Transverse colon (tissue), 4 donors: ENCODE results near the gene GPR107. TPM values are rescaled to one million over a fixed set of nuclear protein-coding genes. Genes with fewer than 3 reads are reported as not detected.

ENCODE experiments used
- DNase-seq: peaks from one replicate; pipeline ENCODE4 v3.0.0-alpha.2; 2019
- H3K27ac ChIP-seq, 4 donors: fragments of 200-600 bp; sonication (generic); 2 replicates each; pipeline ENCODE4 v1.5.1; 2016 to 2018; ENCODE audit warnings: inconsistent platforms in 4 of 4
- H3K27me3 ChIP-seq: fragments of 200-600 bp; sonication (generic); 2 replicates; pipeline ENCODE4 v1.5.1; 2017; ENCODE audit warnings: inconsistent platforms
- H3K36me3 ChIP-seq, 4 donors: fragments of 200-600 bp; sonication (generic); 2 replicates each; pipeline ENCODE4 v1.5.1; 2017 to 2019; ENCODE audit warnings: inconsistent platforms in 4 of 4
- H3K4me1 ChIP-seq, 4 donors: fragments of 200-600 bp; sonication (generic); 2 replicates each; pipeline ENCODE4 v1.5.1; 2017 to 2020; ENCODE audit warnings: inconsistent platforms in 4 of 4
- H3K4me3 ChIP-seq, 4 donors: fragments of 200-600 bp; sonication (generic); 1 replicate in 1 of 4; 2 replicates in 3 of 4; pipeline versions ENCODE4 v1.5.1 to v1.6.1; 2017 to 2019; ENCODE audit warnings: inconsistent platforms in 4 of 4
- H3K9me3 ChIP-seq, 2 donors: fragments of 200-600 bp; sonication (generic); 2 replicates each; pipeline ENCODE4 v1.5.1; 2017 to 2019; ENCODE audit warnings: inconsistent platforms in 2 of 2
- CTCF ChIP-seq, 5 experiments: fragments of 200-600 bp in 3 of 5; fragments of 450-650 bp in 2 of 5; sonication (generic) in 3 of 5; IDR thresholded peaks; 1 replicate in 2 of 5; 2 replicates in 3 of 5; pipeline ENCODE4 v1.5.1; 2016 to 2017; ENCODE audit warnings: antibody characterized with exemption in 5 of 5, inconsistent platforms in 3 of 5, mild to moderate bottlenecking in 2 of 5, moderate library complexity in 1 of 5
- EP300 ChIP-seq: sonication (generic); formaldehyde crosslinking; IDR thresholded peaks from one replicate; pipeline ENCODE4 v1.6.1; 2017; ENCODE audit warnings: antibody characterized with exemption, low read depth
- POLR2A ChIP-seq: fragments of 450-650 bp; IDR thresholded peaks from one replicate; pipeline ENCODE4 v1.6.1; 2016; ENCODE audit warnings: antibody characterized with exemption, mild to moderate bottlenecking, moderate library complexity
- POLR2AphosphoS5 ChIP-seq, 3 donors: sonication (generic); formaldehyde crosslinking; IDR thresholded peaks; one replicate each; pipeline ENCODE4 v1.6.1; 2016; ENCODE audit warnings: antibody characterized with exemption in 3 of 3
- WGBS, 2 donors: methylation state at CpG; one replicate each; pipeline ENCODE4 v1.1.5; 2018; ENCODE audit warnings: low coverage in 1 of 2; 5-methylcytosine and 5-hydroxymethylcytosine counted together
- in situ Hi-C, 4 donors: fragments of 200-750 bp; cut with MboI; loops; one replicate each; pipeline versions ENCODE4 v1.15.0 to v1.15.1; 2017; ENCODE audit warnings: low sequenced_read_pairs in 3 of 4, low pct_ligation_motif_present in 1 of 4, low pct_unique_long_range_greater_than_20kb in 1 of 4
- intact Hi-C: fragments of 100-400 bp; cut with DNase I; formaldehyde crosslinking; loops from one replicate; pipeline ENCODE4 v1.15.1; 2023; ENCODE audit warnings: low total_unique reads
- total RNA-seq, 4 donors: library from RNA; depleted of rRNA; stranded (reverse); fragments of >200 nt; gene quantifications; one replicate each; pipeline ENCODE4 v1.1.0, GENCODE V29; 2016

Gene GPR107
- total RNA-seq, 4 donors from 2014 or later: 25.7 to 33.7 (median 32.7) TPM

- H3K27ac ChIP-seq: peak overlapping the region; percentile 49 to 84 (median 81)
- no peaks in the 10 kb centered on the region for H3K27me3 ChIP-seq
- TF ChIP-seq POLR2AphosphoS5 (IDR thresholded peaks at IDR 0.05) (no peak), CTCF (IDR thresholded peaks at IDR 0.05) (no peak), POLR2A (no peak), EP300 (no peak)
- WGBS, 2 donors: 81% methylated on average over 7 of the region's 7 CpGs; no CpG with 5 or more reads in 1 of the 2 donors
- in situ Hi-C loops: loop anchor here in 3 of 4 donors (5.0 to 25.0 kb wide), 4 partner anchors 124 to 227 kb away; no protein-coding TSS in a partner anchor
- DNase-seq: no peak
- peaks cover 0 to 7% (median 3%) of the 10 kb centered on the region in 4 donors for H3K36me3 ChIP-seq
- intact Hi-C loops: no loop called here
- peaks cover 0 to 8% (median 3%) of the 10 kb centered on the region in 4 donors for H3K4me1 ChIP-seq
- H3K9me3 ChIP-seq: no peaks in the 10 kb centered on the region
- H3K4me3 ChIP-seq: no peak overlapping the region
These were observed 56.9 kb downstream of the GPR107 start for GRCh38 chr9:130110596-130111021.

GRCh38 chr9:130111786-130112537, 58.3 kb downstream of the GPR107 start:
- Histone ChIP-seq H3K27me3 (no peaks in the 10 kb centered on the region), H3K27ac (peak overlapping the region; percentile 49 to 84 (median 81)), H3K9me3 (no peaks in the 10 kb centered on the region), H3K4me1 (peaks cover 0 to 8% (median 3%) of the 10 kb centered on the region in 4 donors), H3K4me3 (no peak overlapping the region), H3K36me3 (peaks cover 0 to 7% (median 3%) of the 10 kb centered on the region in 4 donors)
- in situ Hi-C loops (loop anchor here in 3 of 4 donors (5.0 to 25.0 kb wide), 4 partner anchors 123 to 225 kb away; no protein-coding TSS in a partner anchor), intact Hi-C loops (no loop called here)
- 75 to 84% methylated on average over 21 to 30 of the region's 30 CpGs for WGBS, 2 donors
- no peak for DNase-seq
- peak in 1 of 5 experiments; percentile 18 for TF ChIP-seq CTCF (IDR thresholded peaks at IDR 0.05)
- TF ChIP-seq POLR2A: no peak
- peak; percentile 16 to 42 (median 31) for TF ChIP-seq POLR2AphosphoS5 (IDR thresholded peaks at IDR 0.05)
- TF ChIP-seq EP300: no peak

GRCh38 chr9:130112538-130113151, 58.9 kb downstream of the GPR107 start:
- in situ Hi-C loops: loop anchor here in 3 of 4 donors (5.0 to 25.0 kb wide), 4 partner anchors 122 to 225 kb away; no protein-coding TSS in a partner anchor
- WGBS, 2 donors: 72 to 83% methylated on average over 3 of the region's 3 CpGs

More at GRCh38 chr9:130112538-130113151, 58.9 kb downstream of the GPR107 start:
- no peak for DNase-seq
- TF ChIP-seq POLR2A (no peak), POLR2AphosphoS5 (IDR thresholded peaks at IDR 0.05) (no peak), CTCF (IDR thresholded peaks at IDR 0.05) (no peak), EP300 (no peak)
- Histone ChIP-seq H3K4me1 (peaks cover 0 to 8% (median 4%) of the 10 kb centered on the region in 4 donors), H3K27me3 (no peaks in the 10 kb centered on the region), H3K9me3 (no peaks in the 10 kb centered on the region), H3K27ac (peak overlapping the region; percentile 49 to 84 (median 81)), H3K36me3 (peaks cover 0 to 7% (median 3%) of the 10 kb centered on the region in 4 donors), H3K4me3 (no peak overlapping the region)
- intact Hi-C loops: no loop called here
